Measurements from ENCODE around the gene EMP2.
"Not testable (repeated sequence)": the region's sequence is repeated elsewhere in the genome, so short reads cannot be mapped to it uniquely, and the experiment has no call there.

The EMP2 gene

DNA sequence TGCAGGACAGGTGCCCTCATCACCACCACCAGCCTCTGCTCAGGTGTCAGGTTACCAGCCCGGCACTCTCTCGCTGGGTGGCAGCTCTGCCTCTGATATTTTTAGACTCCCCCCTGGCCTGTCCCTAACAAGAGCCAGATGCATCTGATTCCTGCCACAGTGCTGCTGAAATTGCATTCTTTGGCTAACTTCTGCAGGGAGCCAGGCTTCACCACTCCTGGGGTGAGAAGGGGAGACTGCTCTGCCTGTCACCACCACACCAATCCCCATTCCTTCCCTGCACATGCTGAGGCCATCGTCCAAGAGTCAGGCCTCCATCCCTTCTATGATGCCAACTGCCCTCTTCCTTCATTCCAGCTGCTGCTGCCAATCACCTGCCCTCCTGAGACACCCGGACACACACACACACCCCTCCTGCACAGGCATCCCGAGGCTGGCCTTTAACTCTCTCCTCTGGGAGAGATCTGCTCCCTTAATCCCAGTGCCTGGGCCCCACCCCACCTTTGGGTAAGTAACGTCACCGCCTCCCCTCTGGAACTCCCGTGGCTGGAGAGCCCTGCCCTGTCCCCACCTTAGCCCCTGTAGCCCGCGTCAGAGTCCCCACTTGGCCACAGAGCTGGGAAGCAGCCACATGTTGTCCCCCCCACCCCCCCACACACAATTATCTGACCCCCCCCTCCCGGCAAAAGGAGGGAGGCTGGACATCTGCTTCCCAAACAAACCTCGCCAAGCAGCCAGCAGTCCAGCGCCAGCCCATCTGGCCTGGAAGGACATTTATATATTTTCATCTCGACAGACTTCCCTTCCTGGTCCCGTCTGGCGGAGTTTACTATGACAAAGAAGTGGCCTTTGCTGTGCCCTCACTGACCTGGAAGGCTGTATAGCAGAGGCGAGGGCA is 2.8 kb downstream of the EMP2 start:
- no peak for DNase-seq

- no peak for DNase-seq
Measured at GRCh38 chr16:10576390-10577304, 3.8 kb downstream of the EMP2 start.

DNA sequence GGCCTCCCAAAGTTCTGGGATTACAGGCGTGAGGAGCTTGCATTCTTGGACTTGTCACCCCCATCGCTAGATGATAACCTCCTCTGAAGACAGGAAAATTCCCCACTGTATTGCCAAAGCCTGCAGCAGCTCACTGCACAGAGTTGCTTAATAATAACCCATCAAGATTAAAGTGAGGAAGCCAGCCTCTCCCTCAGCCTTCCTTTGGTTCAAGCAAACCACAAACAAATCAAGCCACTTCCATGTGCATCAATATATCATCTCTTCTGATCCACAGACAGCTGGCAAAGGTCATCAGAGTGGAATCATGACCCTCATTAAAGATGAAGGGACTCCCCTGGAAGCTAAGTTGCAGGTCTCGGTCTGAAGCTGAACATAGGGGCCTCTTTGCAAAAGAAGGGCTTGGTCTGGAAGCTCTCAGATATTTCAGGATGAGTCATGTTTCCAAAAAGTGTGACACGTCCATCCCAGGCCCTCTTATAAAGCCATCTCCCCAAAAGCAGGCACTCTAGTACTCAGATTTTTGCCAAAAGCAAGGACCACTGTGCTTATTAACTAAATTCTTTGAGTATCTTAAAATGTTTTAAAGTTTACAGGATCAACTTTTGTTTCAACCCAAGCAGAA is 4.8 kb downstream of the EMP2 start:
- DNase-seq = no peak

GRCh38 chr16:10572611-10573010 is 7.8 kb downstream of the EMP2 start:
- no peak for DNase-seq

DNA sequence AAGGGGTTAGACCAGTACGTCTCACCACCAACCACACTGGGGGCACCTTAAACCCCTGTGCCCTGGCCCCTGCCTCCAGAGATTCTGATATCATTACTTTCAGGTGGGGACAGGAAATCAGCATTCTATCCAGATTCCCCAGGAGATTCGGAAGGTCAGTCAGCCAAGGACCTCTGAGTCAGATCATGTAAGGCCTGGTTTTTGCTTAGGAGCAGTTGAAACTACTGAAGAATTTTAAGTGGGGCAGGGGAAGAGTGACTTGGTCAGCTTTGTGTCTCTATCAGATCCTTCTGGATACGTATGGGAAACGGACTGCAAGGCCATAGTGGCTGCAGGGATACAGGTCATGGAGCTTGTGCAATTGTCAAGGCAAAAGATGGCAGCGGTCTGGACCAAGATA is 9.0 kb downstream of the EMP2 start:
- no peak for DNase-seq

- DNase-seq = no peak
Measured at GRCh38 chr16:10569621-10570020, 10.8 kb downstream of the EMP2 start.

DNA sequence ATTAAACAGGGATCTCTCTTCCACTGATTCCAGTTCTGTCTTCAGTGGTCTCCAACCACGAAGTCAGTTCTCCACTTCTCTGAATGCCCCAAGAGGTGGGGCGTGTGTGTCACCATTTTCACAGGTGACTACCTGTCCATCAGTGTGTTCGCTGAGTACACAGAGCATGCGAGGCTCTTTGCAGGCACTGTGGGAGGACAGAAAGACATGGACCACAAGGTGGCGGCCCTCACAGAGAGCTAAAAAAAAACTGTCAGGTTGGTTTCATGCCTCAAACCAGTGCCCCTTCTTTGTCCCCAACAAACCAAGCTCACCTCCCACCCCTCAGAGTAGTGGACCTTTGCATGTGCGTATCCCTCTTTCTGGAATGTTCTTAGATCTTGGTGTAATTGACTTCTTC is 13.8 kb downstream of the EMP2 start:
- DNase-seq = no peak

- no peak for DNase-seq
Measured at GRCh38 chr16:10565167-10565566, 15.2 kb downstream of the EMP2 start.

GRCh38 chr16:10564591-10564990 is 15.8 kb downstream of the EMP2 start:
- no peak for DNase-seq

DNA sequence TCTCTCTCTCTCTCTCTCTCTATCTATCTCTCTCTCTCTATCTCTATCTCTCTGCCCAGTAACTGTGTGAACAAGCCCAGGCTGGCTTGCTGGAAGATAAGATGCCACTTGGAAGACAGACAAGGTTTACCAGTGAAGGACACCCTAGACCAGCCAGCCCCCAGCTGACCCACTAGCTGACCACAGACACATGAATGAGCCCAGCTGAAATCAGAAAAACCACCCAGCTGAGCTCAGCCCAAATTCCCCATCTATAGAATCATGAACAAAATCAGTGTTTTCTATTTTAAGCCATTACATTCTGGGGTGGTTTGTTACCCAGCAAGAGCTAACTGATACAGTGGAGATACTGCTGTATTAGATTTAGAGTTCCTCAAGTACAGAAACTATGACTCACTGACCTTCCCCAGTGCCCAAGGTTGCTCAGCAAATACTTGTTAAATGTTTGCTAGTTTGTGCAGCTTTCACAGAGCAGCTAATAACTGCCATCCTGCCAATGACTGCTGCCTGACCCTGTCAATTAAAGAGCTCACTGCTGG is 18.0 kb downstream of the EMP2 start:
- no peak for DNase-seq

- DNase-seq = no peak
Measured at GRCh38 chr16:10561425-10561824, 19.0 kb downstream of the EMP2 start.

DNA sequence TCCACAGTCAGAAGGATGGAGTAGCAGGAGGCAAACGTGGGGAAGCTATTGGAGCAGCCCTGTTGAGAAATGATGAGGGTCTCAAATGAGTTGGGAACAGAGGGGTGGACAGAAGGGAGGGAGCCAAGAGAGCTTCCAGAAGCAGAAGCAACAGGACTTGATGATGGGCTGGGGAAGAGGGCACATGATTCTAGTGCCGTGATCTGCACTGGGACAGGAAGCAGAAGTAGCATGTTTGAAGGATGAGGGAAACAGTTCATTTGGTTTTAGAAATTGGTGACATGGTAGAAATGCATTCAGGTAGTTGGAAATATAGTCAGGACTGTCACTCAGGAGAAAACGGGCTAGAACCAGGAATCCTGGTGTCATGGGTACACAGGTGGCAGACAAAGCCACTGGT is 19.4 kb downstream of the EMP2 start:
- no peak for DNase-seq

GRCh38 chr16:10559792-10560191 is 20.6 kb downstream of the EMP2 start:
- DNase-seq = not testable (repeated sequence)

- no peak for DNase-seq
Measured at GRCh38 chr16:10558746-10559641, 21.4 kb downstream of the EMP2 start.

GRCh38 chr16:10558305-10558704 is 22.1 kb downstream of the EMP2 start:
- no peak for DNase-seq

GRCh38 chr16:10557750-10558149 is 22.6 kb downstream of the EMP2 start:
- no peak for DNase-seq

GRCh38 chr16:10556236-10556635 is 24.2 kb downstream of the EMP2 start:
- DNase-seq = no peak

DNA sequence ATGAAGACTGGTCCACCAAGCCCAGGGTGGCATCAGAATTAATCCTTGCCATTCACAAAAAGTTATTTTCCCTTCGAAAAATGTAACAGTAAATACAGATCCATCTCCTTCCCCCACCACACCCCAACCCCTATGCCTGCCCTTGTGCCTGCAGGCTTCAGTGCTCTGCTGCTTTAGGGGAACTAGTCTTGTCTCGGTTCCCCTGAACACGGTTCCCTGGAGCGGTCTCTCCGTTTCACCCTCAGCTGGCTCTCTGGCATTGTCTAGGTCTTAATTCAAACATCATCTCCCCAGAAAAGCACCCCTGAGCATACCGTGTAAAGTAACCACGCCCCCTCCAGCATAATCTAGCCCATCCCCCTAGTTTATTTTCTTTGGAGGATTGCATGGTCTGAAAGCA is 25.8 kb downstream of the EMP2 start:
- no peak for DNase-seq

GRCh38 chr16:10552998-10553491 is 27.4 kb downstream of the EMP2 start:
- no peak for DNase-seq

GRCh38 chr16:10552281-10552680 is 28.1 kb downstream of the EMP2 start:
- DNase-seq = no peak

DNA sequence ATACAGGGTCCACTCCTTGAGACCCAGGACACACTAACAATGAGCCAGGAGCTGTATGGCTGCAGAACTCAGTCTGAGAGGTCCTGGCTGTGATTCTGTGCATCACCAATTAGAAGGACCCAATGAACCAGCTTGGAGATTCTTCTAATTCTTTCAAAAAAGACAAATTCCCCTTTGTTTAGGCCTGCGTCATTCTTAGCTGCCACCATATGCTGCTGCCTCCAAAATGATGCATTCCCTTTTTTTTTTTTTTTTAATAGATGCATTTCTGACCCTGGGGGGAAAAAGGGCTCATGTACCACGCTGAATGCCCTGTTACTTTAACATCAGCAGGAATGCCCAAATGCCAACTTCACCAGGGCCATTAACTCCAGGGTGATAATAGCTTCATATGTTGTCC is 28.5 kb downstream of the EMP2 start:
- DNase-seq = no peak

- no peak for DNase-seq
Measured at GRCh38 chr16:10548404-10548803, 32.0 kb downstream of the EMP2 start.

Data from cortex of kidney (tissue), 1 donor.